PC-9 (cell line): ENCODE results near the gene SLC18B1. TPM values are rescaled to one million over a fixed set of nuclear protein-coding genes. Genes with fewer than 3 reads are reported as not detected.

Experiments used
- Bru-seq: library from RNA; stranded (reverse); fragments of 400-500 nt; gene quantifications from one replicate; lab custom pipeline; 2021; lab: Mats Ljungman, UMichigan
- BruChase-seq, 2 experiments: library from RNA; stranded (reverse); fragments of 400-500 nt; gene quantifications; one replicate each; lab custom pipeline; 2021; lab: Mats Ljungman, UMichigan
- BruUV-seq: library from RNA; stranded (reverse); fragments of 400-500 nt; replicated peaks from 2 replicates; lab custom pipeline; 2021; lab: Mats Ljungman, UMichigan
- CTCF ChIA-PET: fragments of 300-600 bp; sonication (Branson Sonifier 250); formaldehyde crosslinking; loops from one replicate; lab custom pipeline; 2022; ENCODE audit warnings: antibody characterized with exemption; lab: Charles Lee
- POLR2A ChIA-PET: fragments of 300-600 bp; sonication (Branson Sonifier 250); formaldehyde crosslinking; loops from one replicate; lab custom pipeline; 2022; ENCODE audit warnings: antibody characterized with exemption; ENCODE audit not compliant: unreplicated experiment; lab: Charles Lee
- DNase-seq, 2 experiments: peaks; one replicate each; pipeline versions ENCODE4 v3.0.0 to v3.0.0-alpha.2; 2015 to 2022; ENCODE audit warnings: mixed read lengths in 1 of 2
- H2AFZ ChIP-seq: fragments of 200-600 bp; sonication (generic); 2 replicates; pipeline ENCODE4 v1.8.1; 2017; ENCODE audit warnings: antibody characterized with exemption
- H3F3A ChIP-seq: fragments of 200-600 bp; sonication (generic); 2 replicates; pipeline ENCODE4 v1.8.1; 2017; ENCODE audit warnings: antibody characterized with exemption, mild to moderate bottlenecking, low read depth; ENCODE audit not compliant: insufficient read depth
- H3K27ac ChIP-seq: fragments of 200-600 bp; sonication (generic); 2 replicates; pipeline ENCODE4 v1.6.1; 2016; ENCODE audit warnings: mixed run types
- H3K27me3 ChIP-seq: fragments of 200-600 bp; sonication (generic); 2 replicates; pipeline ENCODE4 v1.6.1; 2016; ENCODE audit warnings: low read depth, mixed run types; ENCODE audit not compliant: insufficient read depth
- H3K36me3 ChIP-seq: fragments of 200-600 bp; sonication (generic); 2 replicates; pipeline ENCODE4 v1.6.1; 2016; ENCODE audit warnings: low read depth, mixed run types
- H3K4me1 ChIP-seq: fragments of 200-600 bp; sonication (generic); replicated peaks from 2 replicates; pipeline ENCODE4 v1.6.1; 2016; ENCODE audit warnings: mixed run types; ENCODE audit not compliant: insufficient read depth
- H3K4me2 ChIP-seq: fragments of 200-600 bp; sonication (generic); 2 replicates; pipeline ENCODE4 v1.6.1; 2017; ENCODE audit warnings: mixed run types
- H3K4me3 ChIP-seq: fragments of 200-600 bp; sonication (generic); 2 replicates; pipeline ENCODE4 v1.6.1; 2016; ENCODE audit warnings: mixed run types
- H3K79me2 ChIP-seq: fragments of 200-600 bp; sonication (generic); 2 replicates; pipeline ENCODE4 v1.6.1; 2017; ENCODE audit warnings: low read depth, mixed run types
- H3K9me2 ChIP-seq: fragments of 200-600 bp; sonication (generic); 2 replicates; pipeline ENCODE4 v1.8.1; 2017; ENCODE audit warnings: mild to moderate bottlenecking; ENCODE audit not compliant: insufficient read depth
- H3K9me3 ChIP-seq: fragments of 200-600 bp; sonication (generic); 2 replicates; pipeline ENCODE4 v1.8.1; 2016; ENCODE audit warnings: low read depth; ENCODE audit not compliant: insufficient read depth
- H4K20me1 ChIP-seq: fragments of 200-600 bp; sonication (generic); 2 replicates; pipeline ENCODE4 v1.8.1; 2017; ENCODE audit not compliant: insufficient read depth
- EZH2 ChIP-seq: fragments of 200-600 bp; sonication (generic); IDR thresholded peaks from 2 replicates; pipeline ENCODE4 v1.8.0; 2017; ENCODE audit warnings: antibody characterized with exemption, low read depth
- intact Hi-C: fragments of 100-400 bp; cut with micrococcal nuclease; formaldehyde crosslinking; loops from one replicate; pipeline ENCODE4 v1.10.0; 2022; ENCODE audit not compliant: unreplicated experiment
- long read RNA-seq: library from polyadenylated mRNA; stranded (forward); transcript quantifications from one replicate; pipeline ENCODE4 v2.0.0, GENCODE V29; 2022
- total RNA-seq: library from RNA; stranded (reverse); gene quantifications from 2 replicates; pipeline ENCODE4 v1.2.3, GENCODE V29; 2021
- TF ChIP-seq, protein P1 (sequence below): fragments of 200-600 bp; sonication (generic); conservative IDR thresholded peaks from 2 replicates; pipeline ENCODE4 v1.6.1; 2017; ENCODE audit warnings: mixed run types, antibody characterized with exemption, mild to moderate bottlenecking, moderate library complexity

The SLC18B1 gene
- total RNA-seq (18.0 and 20.8 TPM in 2 replicates), Bru-seq, nascent RNA (percentile 62 among the genes with signal in this experiment), BruChase-seq, experiment 1, labeled RNA remaining after a 2-hour chase (percentile 78 among the genes with signal in this experiment), BruChase-seq, experiment 2, labeled RNA remaining after a 6-hour chase (percentile 66 among the genes with signal in this experiment)
- long read RNA-seq, transcript SLC18B1-201 (14 exons, 2,368 nt): major isoform, 23 of 38 reads
- long read RNA-seq, partial matches to known transcripts: 3 of 38 reads
- long read RNA-seq, other reads (novel, unspliced or antisense): 12 of 38 reads

GRCh38 chr6:132797951-132798868 lies at the start of gene SLC18B1:
Gene SLC18B1 (minus strand): TSS chr6:132798637. CDS start chr6:132798456, 181 bp downstream.
- H3K4me1 ChIP-seq: peaks cover 7% of the 10 kb centered on the region
- peaks cover 16% of the 10 kb centered on the region for H3K79me2 ChIP-seq
- H3K9me2 ChIP-seq: no peaks in the 10 kb centered on the region
- CTCF ChIA-PET: interaction anchor here (0.5 to 1.7 kb wide), 7 partner anchors 15 to 1599 kb away, joined by 3 to 13 read pairs (median 4); no protein-coding TSS in a partner anchor
- no peaks in the 10 kb centered on the region for H4K20me1 ChIP-seq
- intact Hi-C loops: loop anchor here (5.0 kb wide), 1 partner anchor 286 kb away; the partner anchor contains the start of gene STX7
- peak; percentile 48 to 70 for DNase-seq
- BruUV-seq: TSS peak; percentile 38
- H3K4me3 ChIP-seq: no peak within 1 kb of the TSS; the same call in 1 of the 2 replicates
- peaks cover 17% of the 10 kb centered on the region for H3K36me3 ChIP-seq
- H3K9me3 ChIP-seq: peaks cover 4% of the 10 kb centered on the region; the same call in 1 of the 2 replicates
- no peak within 1 kb of the TSS for H2AFZ ChIP-seq
- H3K27me3 ChIP-seq: no peaks in the 10 kb centered on the region
- H3F3A ChIP-seq: no peaks in the 10 kb centered on the region
- no peak within 1 kb of the TSS for H3K4me2 ChIP-seq
- TF ChIP-seq, protein P1, sequence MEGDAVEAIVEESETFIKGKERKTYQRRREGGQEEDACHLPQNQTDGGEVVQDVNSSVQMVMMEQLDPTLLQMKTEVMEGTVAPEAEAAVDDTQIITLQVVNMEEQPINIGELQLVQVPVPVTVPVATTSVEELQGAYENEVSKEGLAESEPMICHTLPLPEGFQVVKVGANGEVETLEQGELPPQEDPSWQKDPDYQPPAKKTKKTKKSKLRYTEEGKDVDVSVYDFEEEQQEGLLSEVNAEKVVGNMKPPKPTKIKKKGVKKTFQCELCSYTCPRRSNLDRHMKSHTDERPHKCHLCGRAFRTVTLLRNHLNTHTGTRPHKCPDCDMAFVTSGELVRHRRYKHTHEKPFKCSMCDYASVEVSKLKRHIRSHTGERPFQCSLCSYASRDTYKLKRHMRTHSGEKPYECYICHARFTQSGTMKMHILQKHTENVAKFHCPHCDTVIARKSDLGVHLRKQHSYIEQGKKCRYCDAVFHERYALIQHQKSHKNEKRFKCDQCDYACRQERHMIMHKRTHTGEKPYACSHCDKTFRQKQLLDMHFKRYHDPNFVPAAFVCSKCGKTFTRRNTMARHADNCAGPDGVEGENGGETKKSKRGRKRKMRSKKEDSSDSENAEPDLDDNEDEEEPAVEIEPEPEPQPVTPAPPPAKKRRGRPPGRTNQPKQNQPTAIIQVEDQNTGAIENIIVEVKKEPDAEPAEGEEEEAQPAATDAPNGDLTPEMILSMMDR: no peak
- TF ChIP-seq EZH2: no peak
- POLR2A ChIA-PET: interaction anchor here (0.6 to 0.7 kb wide), 5 partner anchors 131 to 801 kb away, joined by 5 to 12 read pairs (median 8); no protein-coding TSS in a partner anchor
- H3K27ac ChIP-seq: no peak within 1 kb of the TSS

GRCh38 chr6:132843316-132844035 lies 45.0 kb upstream of the SLC18B1 start:
- Histone ChIP-seq H2AFZ (no peak overlapping the region), H3K4me1 (no peaks in the 10 kb centered on the region), H3K79me2 (no peaks in the 10 kb centered on the region), H3F3A (no peaks in the 10 kb centered on the region), H3K9me2 (no peaks in the 10 kb centered on the region), H4K20me1 (no peaks in the 10 kb centered on the region), H3K27me3 (no peaks in the 10 kb centered on the region), H3K9me3 (no peaks in the 10 kb centered on the region), H3K4me3 (no peak overlapping the region), H3K27ac (no peak overlapping the region), H3K36me3 (no peaks in the 10 kb centered on the region), H3K4me2 (no peak overlapping the region)
- CTCF ChIA-PET: no interaction called here
- TF ChIP-seq EZH2: no peak
- TF ChIP-seq, protein P1: no peak
- intact Hi-C loops: no loop called here
- BruUV-seq: no TSS peak
- POLR2A ChIA-PET: no interaction called here
- DNase-seq: no peak
